Activated CD8-positive, alpha-beta memory T cell treated with anti-CD3 and anti-CD28 coated beads, Interleukin-2, amount 50 U/mL, for 48 hours (primary cell): Measurements from ENCODE around the gene MTMR8.
"Not testable (repeated sequence)": the region's sequence is repeated elsewhere in the genome, so short reads cannot be mapped to it uniquely, and the experiment has no call there.

Source experiments
- DNase-seq: peaks from one replicate; pipeline ENCODE4 v3.0.0-alpha.2; 2020

Gene MTMR8

DNA sequence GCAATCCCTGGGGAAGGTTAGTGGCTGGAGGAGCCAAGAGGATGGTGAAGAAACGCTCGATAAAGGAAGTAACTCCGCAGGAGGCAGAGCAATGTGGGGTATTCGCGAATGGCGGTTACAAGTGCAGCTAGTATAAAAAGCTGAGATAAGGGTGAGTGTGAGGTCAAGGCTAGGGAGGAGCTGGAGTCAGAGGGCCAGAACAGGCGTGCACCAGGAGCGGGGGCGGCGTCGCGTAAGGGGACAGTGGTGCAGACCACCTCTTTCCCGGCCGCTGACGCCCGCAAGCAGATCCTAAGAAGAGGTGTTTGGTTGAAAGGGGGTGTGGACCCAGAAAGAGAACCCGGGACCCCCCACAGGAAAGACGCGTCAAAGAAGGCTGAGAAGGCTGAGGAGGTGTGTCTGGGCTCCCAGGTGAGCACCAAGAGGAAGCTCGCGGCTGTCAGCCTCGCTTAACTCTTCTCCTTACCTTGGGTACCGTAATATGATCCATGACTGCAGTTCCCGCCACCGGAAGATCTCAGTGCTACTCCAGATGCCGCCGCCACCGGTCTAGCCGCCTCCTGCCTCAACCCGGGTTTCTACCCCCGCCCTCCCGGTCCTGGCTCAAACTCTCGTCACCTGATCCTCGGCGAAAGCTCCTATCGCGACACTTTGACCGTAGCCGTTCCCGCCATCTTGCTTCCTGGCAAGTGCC lies at the start of gene MTMR8:
MTMR8 (minus strand) TSS at position 579 of the 694 bp plus-strand sequence; CDS start at position 490, 89 bp downstream.
- peak; percentile 85 for DNase-seq

DNA sequence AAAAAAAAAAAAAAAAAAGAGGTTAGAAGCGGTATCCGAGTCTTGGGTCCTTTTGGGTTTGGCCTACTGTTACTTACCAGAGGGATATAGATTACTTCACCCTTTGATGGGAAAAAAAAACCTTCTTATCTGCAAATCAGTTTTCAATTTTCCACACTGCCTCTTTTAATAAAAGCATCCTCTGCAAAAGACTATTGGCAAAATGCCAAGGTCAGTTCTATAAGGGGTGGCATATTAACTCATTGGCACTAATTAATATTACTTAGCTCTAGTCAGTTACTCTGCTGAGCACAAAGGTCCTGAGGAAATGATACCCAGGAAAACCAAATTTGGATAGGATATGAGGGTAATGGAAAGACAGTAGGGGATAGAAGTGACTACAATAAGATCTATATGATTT lies 44.3 kb upstream of the MTMR8 start:
- no peak for DNase-seq

DNA sequence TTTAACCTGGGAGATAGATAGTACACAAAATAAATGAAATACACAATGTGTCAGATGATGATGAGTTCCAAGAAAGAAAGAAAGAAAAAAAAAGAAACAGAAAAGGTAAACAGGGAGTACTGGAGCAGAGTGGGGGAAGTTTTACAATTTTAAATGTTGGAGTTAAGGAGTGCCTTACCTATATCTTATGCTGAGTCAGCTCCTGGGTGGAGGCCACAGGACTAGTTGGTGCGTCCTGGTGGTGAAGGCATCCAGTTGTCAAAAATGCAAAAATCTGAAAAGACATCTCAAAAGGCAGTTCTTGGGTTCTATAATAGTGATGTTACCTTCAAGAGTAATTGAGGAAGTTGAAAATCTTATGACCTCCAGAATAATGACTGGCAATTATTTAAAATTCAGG lies 42.4 kb upstream of the MTMR8 start:
- DNase-seq: no peak

DNA sequence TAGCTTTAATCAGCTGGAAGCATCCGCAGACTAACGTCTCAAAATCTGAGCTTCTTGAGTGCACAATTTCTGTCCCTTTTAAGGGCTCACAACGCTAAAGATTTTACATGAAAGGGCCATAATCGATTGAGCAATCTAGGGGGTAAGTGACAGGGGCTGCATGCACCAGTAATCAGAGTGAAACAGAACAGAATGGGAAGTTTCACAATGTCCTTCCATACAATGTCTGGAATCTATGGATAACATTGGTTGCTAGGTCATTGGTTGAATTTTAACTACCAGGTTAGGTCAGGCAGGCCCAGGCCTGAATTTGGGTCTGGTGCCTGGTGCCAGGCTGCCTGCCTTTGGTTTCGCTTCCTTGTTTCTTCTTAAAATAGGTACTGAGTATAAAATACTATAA lies 42.0 kb upstream of the MTMR8 start:
- DNase-seq: no peak

DNA sequence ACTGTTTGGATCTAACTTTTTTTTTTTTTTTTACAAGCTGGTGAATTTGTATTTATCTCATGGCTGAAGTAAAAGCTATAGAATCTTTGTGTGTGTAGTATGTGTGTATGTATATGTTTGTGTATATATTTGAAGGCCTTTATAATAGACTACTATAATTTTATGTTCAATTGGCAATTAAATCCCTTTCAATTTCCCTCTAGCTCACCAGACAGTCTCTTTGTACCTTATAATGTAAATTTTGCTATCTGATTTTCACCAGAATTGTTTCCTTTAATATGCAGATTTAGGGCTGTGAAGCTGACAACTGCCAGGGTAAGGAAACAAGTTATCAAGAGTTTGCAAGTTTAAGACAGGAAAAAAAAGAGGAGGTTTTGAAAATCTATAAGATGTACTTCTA lies 33.1 kb upstream of the MTMR8 start:
- DNase-seq: no peak

DNA sequence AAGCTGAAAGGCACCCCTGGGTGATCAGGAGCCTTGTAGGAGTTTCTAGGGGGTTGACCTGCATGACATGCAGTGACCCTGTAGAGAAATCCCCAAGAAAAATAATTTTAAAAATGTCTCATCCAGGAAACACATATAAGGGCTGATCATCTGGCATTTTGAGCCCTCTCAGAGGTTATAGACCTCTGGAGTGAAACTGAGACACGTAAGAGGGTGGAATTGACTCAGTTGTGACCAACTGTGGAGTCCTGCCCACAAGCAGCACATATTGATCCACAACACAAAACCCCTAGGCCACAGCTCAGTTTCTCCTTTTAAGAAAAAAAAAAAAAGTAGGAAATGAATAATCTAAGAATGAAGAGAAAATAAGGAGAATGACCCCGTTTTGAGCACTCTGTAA lies 32.5 kb upstream of the MTMR8 start:
- DNase-seq: no peak

DNA sequence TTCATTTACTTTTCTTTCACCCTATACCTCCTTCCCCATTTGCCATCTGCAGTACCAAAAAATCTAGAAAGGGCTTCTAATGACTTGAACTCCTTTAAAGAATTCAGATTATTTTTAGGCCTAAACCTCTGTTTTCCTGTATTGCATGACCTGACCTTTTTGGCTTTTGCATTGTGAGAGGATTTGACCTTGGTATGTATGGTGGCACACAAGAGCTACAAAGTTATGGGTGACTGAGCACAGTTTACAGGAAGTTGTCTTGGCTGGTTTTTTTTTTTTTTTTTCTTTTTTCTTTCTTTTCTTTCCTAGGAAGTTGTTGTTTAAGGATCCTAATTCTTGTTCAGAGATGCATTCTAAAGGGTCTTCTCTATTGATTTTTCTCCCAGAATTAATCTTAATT lies 32.0 kb upstream of the MTMR8 start:
- DNase-seq: no peak

DNA sequence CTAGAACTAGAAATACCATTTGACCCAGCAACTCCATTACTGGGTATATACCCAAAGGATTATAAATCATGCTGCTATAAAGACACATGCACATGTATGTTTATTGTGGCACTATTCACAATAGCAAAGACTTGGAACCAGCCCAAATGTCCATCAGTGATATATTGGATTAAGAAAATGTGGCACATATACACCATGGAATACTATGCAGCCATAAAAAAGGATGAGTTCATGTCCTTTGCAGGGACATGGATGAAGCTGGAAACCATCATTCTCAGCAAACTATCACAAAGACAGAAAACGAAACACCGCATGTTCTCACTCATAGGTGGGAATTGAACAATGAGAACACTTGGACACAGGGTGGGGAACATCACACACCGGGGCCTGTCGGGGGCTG lies 14.5 kb upstream of the MTMR8 start:
- DNase-seq: not testable (repeated sequence)

DNA sequence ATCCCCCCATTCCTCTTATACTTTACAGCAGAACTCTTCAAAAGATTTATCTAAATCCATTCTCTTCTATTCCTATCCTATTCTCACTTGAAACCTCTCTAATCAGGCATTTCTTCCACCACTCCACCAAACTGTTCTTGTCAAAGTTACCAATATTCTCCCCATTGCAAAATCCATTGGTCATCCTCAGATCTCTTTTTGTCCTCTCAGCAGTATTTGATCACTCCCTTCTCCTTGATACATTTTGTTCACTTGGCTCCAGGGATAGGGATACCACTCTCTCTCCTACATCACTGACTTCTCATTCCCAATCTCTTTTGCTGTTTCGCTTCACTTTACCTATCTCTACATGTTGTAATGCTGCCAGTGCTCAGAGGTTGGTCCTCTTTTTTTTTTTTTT lies 2.8 kb upstream of the MTMR8 start:
- no peak for DNase-seq

DNA sequence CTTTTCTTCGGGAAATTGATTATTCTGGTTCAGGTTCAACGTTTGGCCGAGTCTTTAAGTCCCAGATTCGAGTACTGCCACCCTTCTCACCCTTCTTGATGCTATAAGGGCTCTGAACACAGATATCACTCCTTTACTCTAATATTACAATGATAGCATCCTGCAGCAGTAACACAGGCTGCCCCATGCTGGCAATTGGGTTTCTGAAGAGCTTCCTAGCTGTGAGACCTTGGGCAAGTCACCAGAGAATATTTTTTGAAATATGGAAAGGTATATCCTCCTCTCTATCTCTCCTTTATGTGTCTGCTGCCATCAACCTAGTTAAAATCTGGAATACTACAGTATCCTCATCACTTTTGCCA lies 297 bp upstream of the MTMR8 start:
- no peak for DNase-seq

DNA sequence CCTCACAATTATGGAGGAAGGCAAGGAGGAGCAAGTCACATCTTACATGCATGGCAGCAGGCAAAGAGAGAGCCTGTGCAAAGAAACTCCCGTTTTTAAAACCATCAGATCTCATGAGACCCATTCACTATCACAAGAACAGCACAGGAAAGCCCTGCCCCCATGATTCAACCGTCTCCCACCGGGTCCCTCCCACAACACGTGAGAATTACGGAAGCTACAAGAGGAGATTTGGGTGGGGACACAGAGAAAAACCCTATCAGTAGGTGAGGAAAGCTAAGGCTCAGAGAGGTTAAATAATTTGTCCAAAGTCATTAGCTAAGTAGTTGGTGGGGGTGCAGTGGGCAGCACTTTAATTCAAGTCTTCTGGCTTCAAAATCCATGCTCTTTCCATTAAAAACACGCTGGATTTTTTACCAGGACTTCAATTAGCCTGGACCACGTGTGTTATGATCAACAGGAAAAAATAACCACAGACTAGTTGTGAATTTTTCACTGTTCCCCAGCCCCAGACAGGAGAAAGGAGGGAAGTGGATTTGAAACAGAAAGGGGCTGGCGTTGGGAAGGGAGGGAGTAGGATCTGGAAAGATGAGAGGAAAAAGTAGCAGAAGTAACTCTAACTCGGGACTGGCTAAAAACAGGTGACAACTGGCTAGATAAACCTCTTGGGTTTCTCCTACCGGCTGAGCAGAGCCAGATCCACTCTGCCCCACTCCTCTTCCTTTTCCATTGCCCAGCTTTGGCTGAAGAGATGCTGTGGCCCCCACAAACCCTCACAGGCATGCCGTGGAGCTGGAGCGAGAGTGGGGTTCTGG lies 986 bp downstream of the MTMR8 start:
- DNase-seq: no peak

DNA sequence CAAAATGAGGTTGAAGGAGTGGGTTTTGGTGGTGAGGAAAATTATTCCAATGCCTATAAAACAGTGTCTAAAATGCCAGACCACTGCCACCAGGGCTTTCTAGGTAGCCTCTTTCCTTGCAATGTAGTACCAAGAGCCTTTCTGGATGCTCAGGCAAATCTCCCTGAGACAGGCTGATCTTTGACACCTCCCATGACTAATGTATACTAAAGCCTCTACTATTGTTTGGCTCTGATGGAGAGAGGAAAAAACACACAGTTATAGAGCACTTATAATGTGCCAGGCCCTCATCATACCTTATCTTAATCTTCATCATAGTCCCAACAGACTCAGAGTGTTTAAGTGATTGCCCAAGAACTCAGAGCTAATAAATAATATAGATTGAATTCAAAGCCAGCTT lies 5.8 kb downstream of the MTMR8 start:
- no peak for DNase-seq

DNA sequence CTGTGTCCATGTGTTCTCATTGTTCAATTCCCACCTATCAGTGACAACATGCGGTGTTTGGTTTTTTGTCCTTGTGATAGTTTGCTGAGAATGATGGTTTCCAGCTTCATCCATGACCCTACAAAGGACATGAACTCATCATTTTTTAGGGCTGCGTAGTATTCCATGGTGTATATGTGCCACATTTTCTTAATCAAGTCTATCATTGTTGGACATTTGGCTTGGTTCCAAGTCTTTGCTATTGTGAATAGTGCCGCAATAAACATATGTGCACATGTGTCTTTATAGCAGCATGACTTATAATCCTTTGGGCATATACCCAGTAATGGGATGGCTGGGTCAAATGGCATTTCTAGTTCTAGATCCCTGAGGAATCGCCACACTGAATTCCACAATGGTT lies 14.5 kb downstream of the MTMR8 start:
- not testable (repeated sequence) for DNase-seq

DNA sequence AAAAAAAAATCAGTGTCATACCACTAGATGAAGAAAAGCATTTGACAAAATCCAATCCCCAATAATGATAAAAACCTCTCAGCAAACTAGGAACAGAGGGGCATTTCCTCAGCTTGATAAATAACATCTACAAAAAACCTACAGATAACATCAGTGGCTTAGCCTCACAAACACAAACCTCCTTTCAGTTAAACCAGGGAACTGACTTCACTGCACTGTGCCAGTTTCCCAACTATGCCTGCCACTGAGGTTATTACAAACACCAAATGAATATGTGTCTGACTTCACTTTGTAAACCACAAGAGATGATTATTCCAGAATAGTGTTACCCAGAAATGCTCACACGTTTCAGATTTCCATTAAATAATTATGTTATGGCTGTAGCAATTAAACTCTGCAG lies 15.3 kb downstream of the MTMR8 start:
- DNase-seq: no peak

DNA sequence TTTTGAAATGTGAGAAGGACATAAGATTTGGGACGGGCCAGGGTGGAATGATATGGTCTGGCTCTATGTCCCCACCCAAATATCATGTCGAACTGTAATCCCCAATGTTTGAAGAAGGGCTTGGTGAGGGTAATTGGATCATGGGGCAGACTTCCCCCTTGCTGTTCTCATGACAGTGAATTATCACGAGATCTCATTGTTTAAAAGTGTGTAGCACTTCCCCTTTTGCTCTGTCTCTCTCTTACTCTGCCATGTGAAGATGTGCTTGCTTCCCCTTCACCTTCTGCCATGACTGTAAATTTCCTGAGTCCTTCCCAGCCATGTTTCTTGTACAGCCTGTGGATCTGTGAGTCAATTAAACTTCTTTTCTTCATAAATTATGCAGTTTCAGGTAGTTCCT lies 17.5 kb downstream of the MTMR8 start:
- DNase-seq: no peak

DNA sequence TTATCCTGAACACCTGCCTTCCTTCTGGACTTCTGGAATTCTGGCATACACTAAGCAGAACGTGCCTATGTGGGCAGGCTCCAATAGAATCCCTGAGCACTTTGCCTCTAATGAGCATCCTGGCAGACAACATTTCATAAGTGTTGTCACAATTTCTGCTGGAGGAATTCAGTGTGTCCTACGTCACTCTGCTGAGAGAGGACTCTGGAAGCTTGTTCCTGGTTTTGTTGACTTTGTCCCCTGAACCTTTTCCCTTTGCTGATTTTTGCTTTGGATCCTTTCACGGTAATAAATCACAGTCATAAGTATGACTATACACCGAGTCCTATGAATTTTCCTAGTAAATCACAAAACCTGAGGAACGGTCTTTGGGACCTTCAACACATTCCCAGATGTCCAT lies 43.2 kb downstream of the MTMR8 start:
- no peak for DNase-seq

DNA sequence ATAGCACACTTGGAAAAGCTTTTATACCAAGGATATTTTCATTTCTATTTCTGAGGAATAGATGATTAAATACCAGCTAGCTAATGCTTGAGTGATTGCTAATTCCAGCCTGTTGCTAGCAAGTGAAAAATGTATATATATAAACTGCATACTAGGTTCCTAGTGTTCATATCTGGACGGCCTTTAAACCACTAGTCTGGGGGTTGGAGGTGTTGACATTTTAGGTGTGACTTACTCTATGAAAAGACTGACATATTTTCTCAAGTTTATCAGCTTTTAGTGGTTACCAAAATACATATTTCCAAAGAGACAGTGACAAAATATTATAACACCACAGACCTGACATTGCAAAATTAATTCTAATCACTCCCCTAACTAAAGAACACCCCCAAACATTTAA lies 44.7 kb downstream of the MTMR8 start:
- no peak for DNase-seq

DNA sequence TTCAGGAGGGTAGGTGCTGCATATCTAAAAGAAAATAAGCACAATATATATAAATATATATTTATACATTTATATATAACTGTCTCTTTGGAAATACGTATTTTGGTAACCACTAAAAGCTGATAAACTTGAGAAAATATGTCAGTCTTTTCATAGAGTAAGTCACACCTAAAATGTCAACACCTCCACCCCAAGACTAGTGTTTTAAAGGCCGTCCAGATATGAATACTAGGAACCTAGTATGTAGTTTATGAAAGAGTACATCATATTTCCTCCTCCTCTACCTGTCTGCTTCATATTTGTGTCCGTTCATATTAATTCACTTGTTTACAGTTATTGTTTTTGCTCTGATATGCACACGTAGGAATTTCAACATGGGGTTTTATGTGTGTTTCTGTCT lies 45.2 kb downstream of the MTMR8 start:
- no peak for DNase-seq

DNA sequence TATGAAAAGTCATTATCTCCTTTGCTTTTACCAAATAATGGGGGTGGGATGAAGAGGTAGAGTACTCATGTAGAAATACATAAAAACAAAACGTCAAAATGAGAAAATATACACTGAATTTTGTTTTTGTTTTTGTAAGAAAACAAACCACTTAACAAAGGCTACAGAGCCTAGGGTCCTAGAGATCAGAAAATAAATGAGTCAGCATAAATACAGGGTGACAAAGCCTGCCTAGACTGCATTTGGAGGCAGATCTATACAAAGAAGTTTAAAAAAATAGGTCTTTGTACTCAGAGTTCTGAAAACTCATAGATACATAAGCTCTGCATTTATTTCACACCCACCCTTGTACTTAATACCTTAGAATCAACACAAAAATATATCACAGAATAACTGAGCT lies 52.4 kb downstream of the MTMR8 start:
- no peak for DNase-seq

DNA sequence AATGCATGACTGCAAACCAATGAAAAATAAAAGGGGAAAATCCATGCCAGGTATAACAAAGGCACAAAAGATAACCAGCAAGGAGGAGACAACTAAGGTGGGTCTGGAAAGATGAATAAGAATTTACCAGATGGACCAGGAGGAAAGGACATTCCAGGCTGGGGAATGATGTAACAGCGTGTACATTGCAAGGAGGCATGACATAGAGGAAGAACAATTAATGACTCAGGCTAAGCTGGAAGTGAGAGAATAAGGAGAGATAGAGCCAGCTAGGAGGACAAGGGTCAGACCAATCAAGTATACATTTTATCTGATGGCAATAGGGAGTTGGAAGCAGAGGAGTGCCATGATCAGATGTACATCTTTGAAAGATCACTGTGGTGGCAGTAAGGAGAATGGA lies 57.0 kb downstream of the MTMR8 start:
- DNase-seq: no peak

DNA sequence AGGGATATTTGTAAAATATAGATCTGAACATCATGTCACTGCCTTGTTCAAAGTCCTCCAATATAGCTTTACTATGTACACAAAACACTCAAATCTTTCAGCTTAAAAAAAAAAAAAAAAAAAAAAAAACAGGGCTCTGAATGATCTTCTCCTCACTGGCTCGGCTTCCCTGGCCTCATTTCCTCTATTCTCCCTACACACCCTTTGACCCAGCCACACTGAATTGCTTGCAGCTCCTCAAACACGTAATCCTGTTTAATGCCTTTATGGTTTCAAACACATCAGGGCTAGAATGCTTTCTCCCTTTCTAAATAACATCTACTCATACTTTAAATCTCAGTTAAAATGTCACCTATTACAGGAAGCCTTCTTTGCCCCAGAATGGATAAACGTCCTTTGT lies 60.8 kb downstream of the MTMR8 start:
- no peak for DNase-seq

DNA sequence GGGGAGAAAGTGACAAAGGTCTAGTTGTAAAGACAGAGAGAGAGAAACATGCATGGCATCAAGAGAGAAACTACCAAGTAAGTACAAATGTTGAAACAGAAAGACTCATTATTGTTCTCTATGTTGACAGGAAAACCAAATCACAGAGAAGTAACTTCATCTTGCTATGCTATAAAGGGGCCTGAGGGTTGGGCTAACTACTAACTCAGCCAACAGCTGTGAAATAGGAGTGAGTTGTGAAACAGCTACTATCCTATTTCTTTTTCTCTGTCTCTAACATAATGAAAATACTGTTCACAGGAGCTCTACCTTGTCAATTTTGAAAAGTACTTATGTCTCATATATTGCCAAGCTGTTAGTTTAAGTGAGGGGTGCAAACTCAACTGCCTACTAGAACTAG lies 65.0 kb downstream of the MTMR8 start:
- DNase-seq: no peak

DNA sequence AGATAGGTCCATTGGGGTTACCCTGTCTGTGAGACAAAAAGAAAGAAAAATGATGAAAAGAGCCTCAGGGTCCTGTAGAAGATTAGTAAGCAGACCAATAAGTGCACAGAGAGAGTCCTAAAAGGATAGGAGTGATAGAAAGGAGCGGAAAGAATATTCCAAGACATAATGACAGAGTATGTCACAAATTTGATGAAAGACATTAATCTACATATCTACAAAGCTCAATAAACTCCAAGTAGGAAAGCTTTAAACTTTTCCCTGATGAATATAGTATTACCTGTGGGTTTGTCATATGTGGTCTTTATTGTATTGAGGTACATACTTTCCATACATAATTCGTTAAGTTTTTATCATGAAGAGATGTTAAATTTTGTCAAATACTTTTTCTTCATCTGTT lies 73.7 kb downstream of the MTMR8 start:
- no peak for DNase-seq

DNA sequence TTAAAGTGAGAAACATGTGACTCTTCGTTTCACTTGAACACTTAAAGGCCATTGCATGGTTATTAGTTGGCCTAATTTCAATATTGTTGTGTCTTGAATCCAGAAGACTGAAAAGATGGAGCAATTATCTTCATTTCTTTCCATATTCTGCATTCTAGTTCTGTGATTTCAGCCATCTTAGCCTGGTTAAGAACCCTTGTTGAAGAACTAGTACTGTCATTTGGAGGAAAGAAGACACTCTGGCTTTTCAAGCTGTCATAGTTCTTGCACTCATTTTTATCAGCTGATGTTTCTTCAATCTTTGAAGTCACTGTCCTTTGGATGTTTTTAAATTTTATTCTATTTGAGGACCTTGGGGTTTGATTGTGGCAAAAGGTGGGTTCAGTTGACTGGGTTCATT lies 81.6 kb downstream of the MTMR8 start:
- no peak for DNase-seq

DNA sequence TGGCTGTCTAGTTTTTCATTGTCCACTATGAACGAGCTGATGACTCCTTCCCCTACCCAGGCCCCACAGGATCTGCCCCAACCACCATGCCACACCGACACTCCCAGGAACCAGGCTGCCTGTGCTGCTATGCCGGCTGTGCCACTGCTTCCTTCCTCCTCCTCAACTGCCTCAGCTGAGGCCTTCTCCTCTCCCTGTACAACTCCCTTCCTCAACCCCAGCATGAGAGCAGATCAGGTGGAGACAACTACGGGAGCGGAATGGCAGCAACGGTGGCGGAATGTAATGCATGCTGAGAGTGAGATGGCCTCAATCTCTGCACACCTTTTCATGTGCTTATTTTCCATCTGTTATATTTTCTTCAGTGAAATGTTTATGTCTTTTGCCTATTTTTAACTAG lies 88.5 kb downstream of the MTMR8 start:
- no peak for DNase-seq
